OCI-M2 (cell line): ENCODE data around the gene BSDC1.

ENCODE experiments used
- DNase-seq: peaks from one replicate; lab custom pipeline; 2025; ENCODE audit not compliant: unreplicated experiment; lab: John Stamatoyannopoulos, UW

The BSDC1 gene

DNA sequence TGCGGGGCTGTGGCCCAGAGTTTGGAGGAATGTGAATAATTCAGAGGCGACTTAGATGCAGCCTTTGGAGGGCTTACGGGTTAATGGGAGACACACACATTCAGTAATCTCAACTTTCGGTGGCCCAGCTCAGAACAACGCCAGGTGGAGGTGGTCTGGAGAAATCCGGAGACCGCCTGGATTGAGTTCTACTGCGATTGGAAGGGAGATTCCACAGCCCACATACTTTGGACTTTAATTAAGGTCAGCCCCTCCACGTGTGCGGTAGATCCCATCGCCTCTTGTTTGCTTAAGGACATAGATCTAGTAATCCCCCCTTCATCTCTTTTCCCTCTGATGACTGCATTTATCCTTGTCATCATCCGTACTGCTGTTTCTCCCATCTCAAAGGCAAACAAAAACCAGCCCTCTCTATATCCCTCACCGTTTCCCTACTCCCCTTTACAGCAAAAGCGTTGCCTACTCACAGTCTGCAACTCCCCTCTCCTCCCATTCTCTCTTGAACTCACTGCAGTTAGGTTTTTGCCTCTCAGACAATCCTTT lies 720 bp upstream of the BSDC1 start:
- DNase-seq, result no peak

DNA sequence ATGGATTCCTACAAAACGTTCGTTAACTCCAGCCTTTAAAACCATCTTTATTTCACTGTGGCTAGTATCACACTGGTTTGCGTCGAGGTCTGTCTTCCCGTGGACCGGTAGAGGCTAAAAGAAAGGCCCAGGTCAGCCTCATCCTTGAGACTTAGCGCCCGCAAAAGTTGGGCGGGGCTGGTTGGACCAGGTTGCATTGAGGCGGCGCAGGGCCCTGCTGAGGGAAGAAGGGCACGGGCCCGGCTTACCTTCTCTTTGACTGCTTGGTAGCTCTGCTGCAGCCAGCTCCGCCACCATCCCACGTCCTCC lies 455 bp downstream of the BSDC1 start:
- DNase-seq, result no peak

DNA sequence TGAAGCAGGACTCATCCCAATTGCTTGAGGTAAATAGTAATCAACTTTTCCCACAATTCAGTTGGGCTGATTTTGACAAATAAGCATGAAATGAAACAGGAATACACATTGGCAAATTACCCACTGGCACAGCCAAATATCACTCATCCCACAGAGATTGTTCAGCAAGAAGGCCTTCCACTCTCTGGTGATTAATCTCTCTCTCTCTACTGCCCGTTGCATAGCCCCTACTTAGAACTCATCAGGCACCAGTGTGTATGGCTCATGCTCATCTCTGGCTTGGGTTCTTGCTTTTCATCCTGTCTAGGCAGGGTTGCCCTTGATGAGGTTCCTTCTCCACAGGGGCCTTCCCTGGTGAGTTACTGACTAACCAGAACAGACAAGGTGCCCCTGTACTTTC lies 1.1 kb downstream of the BSDC1 start:
- DNase-seq, result no peak

DNA sequence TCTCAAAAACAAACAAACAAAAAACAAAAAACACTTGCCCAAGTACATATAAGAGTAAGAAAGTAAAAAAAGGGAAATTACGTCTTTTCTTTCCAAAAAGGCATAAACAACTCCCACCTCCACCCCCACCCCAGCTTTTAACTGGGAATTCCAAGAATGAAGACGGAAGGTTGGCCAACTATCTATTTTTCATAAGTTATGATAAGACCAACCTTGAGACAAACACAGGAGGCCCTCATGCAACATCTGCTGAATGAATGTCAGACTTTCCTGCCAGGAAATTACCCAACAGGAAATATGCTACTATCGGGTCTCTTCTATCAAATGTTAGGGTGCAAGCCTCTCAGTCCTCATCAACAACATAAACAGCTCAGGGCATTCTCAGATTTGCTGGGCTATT lies 1.9 kb downstream of the BSDC1 start:
- DNase-seq, result no peak

GRCh38 chr1:32390904-32391870 lies 3.1 kb downstream of the BSDC1 start:
- peak; percentile 51 for DNase-seq

DNA sequence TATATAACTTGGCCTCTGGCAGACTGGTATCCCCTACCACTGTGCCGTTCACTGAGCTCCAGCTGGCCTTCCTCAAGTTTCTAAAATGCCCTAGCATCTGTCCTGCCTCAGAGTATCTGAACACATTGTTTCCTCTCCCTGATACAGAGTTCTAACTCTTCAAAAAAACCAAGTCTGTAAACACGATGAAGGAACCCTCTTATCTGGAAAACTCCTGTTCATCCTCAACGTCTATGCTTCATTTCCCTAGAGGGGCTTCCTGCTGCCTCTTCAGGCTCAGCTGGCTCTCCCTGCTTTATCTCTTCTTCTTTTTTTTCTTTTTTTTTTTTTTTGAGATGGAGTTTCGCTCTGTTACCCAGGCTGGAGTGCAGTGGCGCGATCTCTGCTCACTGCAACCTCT lies 5.6 kb downstream of the BSDC1 start:
- peak; percentile 44 for DNase-seq

- no peak for DNase-seq
These were observed 7.4 kb downstream of the BSDC1 start for GRCh38 chr1:32386676-32387392.

- no peak for DNase-seq
These were observed 14.2 kb downstream of the BSDC1 start for GRCh38 chr1:32380057-32380456.

- no peak for DNase-seq
These were observed 16.6 kb downstream of the BSDC1 start for GRCh38 chr1:32377541-32378220.

- DNase-seq, result no peak
These were observed 18.0 kb downstream of the BSDC1 start for GRCh38 chr1:32376199-32376598.

GRCh38 chr1:32373996-32374592 lies 20.1 kb downstream of the BSDC1 start:
- no peak for DNase-seq

- no peak for DNase-seq
These were observed 22.0 kb downstream of the BSDC1 start for GRCh38 chr1:32372149-32372756.

DNA sequence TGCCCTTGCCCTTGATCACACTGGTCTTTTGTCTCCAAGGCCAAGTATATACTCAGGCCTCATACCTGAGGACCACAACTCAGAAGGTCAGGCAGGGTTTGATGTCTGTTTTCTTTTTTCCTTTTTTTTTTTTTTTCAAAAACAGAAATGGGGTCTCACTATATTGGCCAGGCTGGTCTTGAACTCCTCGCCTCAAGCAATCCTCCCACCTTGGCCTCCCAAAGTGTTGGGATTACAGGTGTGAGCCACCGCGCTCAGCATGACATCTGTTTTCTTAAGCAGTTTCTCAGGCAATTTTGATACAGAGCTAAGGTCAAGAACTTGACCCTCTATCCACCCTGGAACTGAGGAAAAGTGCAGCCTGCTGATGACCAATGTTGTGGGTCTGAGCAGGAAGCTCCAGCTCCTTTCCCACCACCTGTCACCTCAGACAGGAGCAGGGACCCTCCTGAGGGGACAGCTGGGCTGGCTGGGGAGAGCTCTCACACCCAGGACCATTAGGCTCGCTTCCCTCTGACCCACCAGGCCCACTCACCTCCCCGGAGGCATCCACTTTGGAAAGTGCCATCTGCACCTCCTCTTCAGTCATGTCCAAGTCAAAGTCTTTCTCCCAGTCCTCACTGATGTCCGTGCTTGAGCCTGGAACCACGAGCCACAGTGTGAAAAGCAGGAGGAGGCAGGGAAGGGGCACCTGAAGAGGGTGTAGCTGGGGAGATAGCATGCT lies 26.2 kb downstream of the BSDC1 start:
- DNase-seq, result no peak

GRCh38 chr1:32365445-32365844 lies 28.8 kb downstream of the BSDC1 start:
- DNase-seq, result no peak

- no peak for DNase-seq
These were observed 29.4 kb downstream of the BSDC1 start for GRCh38 chr1:32364836-32365235.

- DNase-seq, result no peak
These were observed 30.5 kb downstream of the BSDC1 start for GRCh38 chr1:32363713-32364112.

DNA sequence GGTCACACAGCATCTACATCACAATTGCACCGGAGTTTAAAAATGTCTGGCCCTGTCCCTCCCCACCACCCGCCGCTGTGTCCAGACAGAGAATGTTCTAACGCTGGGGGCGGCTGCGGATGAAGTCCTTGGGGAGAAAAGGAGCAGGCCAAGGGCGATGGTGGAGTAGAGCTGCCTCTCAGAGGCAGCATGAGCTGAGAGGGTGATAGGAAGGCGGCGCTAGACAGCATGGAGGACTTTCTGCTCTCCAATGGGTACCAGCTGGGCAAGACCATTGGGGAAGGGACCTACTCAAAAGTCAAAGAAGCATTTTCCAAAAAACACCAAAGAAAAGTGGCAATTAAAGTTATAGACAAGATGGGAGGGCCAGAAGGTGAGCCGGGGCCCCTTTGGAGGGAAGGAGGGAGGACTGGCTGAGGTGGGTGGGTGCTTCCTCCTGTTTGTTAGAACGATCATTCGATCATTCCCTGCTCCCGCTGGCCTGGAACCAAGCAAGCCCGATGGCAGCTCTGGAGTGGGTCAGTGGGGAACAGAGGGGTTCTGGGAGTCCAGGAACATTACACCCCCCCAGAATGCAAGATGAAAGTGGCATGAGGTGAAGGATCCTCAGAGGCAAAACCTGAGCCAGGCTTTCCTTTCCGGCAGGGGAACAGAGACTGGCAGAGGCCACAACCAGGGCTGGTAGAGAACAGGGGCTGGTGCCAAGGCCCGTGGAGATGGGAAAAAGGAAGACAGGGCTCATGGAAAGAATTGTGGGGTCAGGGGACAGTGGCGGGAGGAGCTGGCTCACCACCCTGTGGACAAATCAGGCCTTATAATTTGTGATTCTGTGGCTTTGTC lies 31.5 kb downstream of the BSDC1 start, which contains the start of the genes FAM229A and TSSK3:
Gene FAM229A, minus strand, starts transcription at position 12 of the 840 bp plus-strand sequence. CDS start 394 bp downstream, outside the sequence.
Gene TSSK3, plus strand, starts transcription at position 66 of the 840 bp plus-strand sequence. Its CDS starts 163 bp downstream, at position 229.
- DNase-seq, result no peak

- DNase-seq, result no peak
These were observed 32.4 kb downstream of the BSDC1 start for GRCh38 chr1:32361674-32362473.
